Mammary epithelial cell (primary cell): ENCODE results near the gene ZNF888.
"Not testable (repeated sequence)": the region's sequence is repeated elsewhere in the genome, so short reads cannot be mapped to it uniquely, and the experiment has no call there.

Experiments used
- CTCF ChIP-seq, 2 donors: IDR thresholded peaks in 1 of 2; conservative IDR thresholded peaks in 1 of 2; 2 replicates each; pipeline ENCODE4 v1.5.1; 2011 to 2012; ENCODE audit warnings: inconsistent platforms in 2 of 2, low read length in 2 of 2, mild to moderate bottlenecking in 2 of 2, control low read depth in 1 of 2, low read depth in 1 of 2; ENCODE audit not compliant: insufficient read depth in 1 of 2; ENCODE audit errors: extremely low read depth in 1 of 2
- EZH2 ChIP-seq: IDR thresholded peaks from 2 replicates; pipeline ENCODE4 v1.6.1; 2012; ENCODE audit warnings: low read length, inconsistent platforms, borderline replicate concordance

- TF ChIP-seq CTCF (conservative IDR thresholded peaks at IDR 0.05 in 1 of 2, IDR thresholded peaks at IDR 0.05 in 1 of 2; ENCODE audit: extremely low read depth in 1 of 2, insufficient read depth in 1 of 2, low read depth in 1 of 2, low read length in 2 of 2); EZH2: not testable (repeated sequence)
Measured at GRCh38 chr19:52872996-52873395, 50.2 kb downstream of the ZNF888 start.
